Measurements from ENCODE around the gene ALDOA.

- no peak for TF ChIP-seq CTCF (IDR thresholded peaks at IDR 0.05)
- TF ChIP-seq POLR2A (IDR thresholded peaks at IDR 0.05), result no peak
Observed at GRCh38 chr16:30022887-30023286, 42.7 kb upstream of the ALDOA start, which contains the start of gene C16orf92.

Data from Peyer's patch (tissue), 4 donors.